OCI-LY1 (cell line): ENCODE measurements around the gene PNN.

Experiments
- H2AFZ ChIP-seq: fragments of 200-600 bp; sonication (generic), shearing (Covaris generic); 2 replicates; pipeline ENCODE4 v1.6.0; 2014; ENCODE audit warnings: antibody characterized with exemption, mild to moderate bottlenecking, low read length
- H3F3A ChIP-seq: fragments of 200-600 bp; sonication (generic), shearing (Covaris generic); 2 replicates; pipeline ENCODE4 v1.6.0; 2014; ENCODE audit warnings: mild to moderate bottlenecking, antibody characterized with exemption, low read length, moderate library complexity; ENCODE audit not compliant: insufficient read depth
- H3K27ac ChIP-seq: fragments of 200-600 bp; sonication (generic); 2 replicates; pipeline ENCODE4 v1.5.1; 2014; ENCODE audit warnings: low read length, mixed run types, mild to moderate bottlenecking, low read depth; ENCODE audit not compliant: poor library complexity, severe bottlenecking
- H3K27me3 ChIP-seq: fragments of 200-600 bp; sonication (generic); 2 replicates; pipeline ENCODE4 v1.6.0; 2014; ENCODE audit warnings: antibody characterized with exemption, mild to moderate bottlenecking, low read length, moderate library complexity; ENCODE audit not compliant: insufficient read depth
- H3K36me3 ChIP-seq: fragments of 200-600 bp; sonication (generic); 2 replicates; pipeline ENCODE4 v1.6.1; 2014; ENCODE audit warnings: mild to moderate bottlenecking, antibody characterized with exemption, low read length, moderate library complexity, mixed read lengths; ENCODE audit not compliant: insufficient read depth
- H3K4me1 ChIP-seq: fragments of 200-600 bp; sonication (generic); 2 replicates; pipeline ENCODE4 v1.5.1; 2014; ENCODE audit warnings: mild to moderate bottlenecking, low read length, moderate library complexity; ENCODE audit not compliant: insufficient read depth, severe bottlenecking
- H3K4me2 ChIP-seq: fragments of 200-600 bp; sonication (generic), shearing (Covaris generic); 2 replicates; pipeline ENCODE4 v1.6.1; 2014; ENCODE audit warnings: low read length
- H3K4me3 ChIP-seq: fragments of 200-600 bp; sonication (generic); 2 replicates; pipeline ENCODE4 v1.5.1; 2014; ENCODE audit warnings: low read length, low read depth, mild to moderate bottlenecking, mixed read lengths; ENCODE audit not compliant: poor library complexity, severe bottlenecking
- H3K79me2 ChIP-seq: fragments of 200-600 bp; shearing (Covaris generic); 2 replicates; pipeline ENCODE4 v1.6.1; 2016; ENCODE audit warnings: mixed run types, low read length, mixed read lengths; ENCODE audit not compliant: insufficient read depth
- H3K9ac ChIP-seq: fragments of 200-600 bp; sonication (generic), shearing (Covaris generic); 2 replicates; pipeline ENCODE4 v1.6.1; 2014; ENCODE audit warnings: mild to moderate bottlenecking, low read length, mixed read lengths
- H3K9me2 ChIP-seq: fragments of 200-600 bp; sonication (generic), shearing (Covaris generic); 2 replicates; pipeline ENCODE4 v1.6.1; 2014; ENCODE audit warnings: low read depth, mild to moderate bottlenecking, low read length, mixed read lengths
- H3K9me3 ChIP-seq: fragments of 200-600 bp; shearing (Covaris generic); 2 replicates; pipeline ENCODE4 v1.6.1; 2014; ENCODE audit warnings: low read length, mixed read lengths
- H4K20me1 ChIP-seq: fragments of 200-600 bp; sonication (generic), shearing (Covaris generic); 2 replicates; pipeline ENCODE4 v1.6.0; 2016; ENCODE audit warnings: mild to moderate bottlenecking, low read length; ENCODE audit not compliant: insufficient read depth
- EZH2 ChIP-seq: fragments of 200-600 bp; sonication (generic), shearing (Covaris generic); IDR thresholded peaks from 2 replicates; pipeline ENCODE4 v1.8.0; 2017; ENCODE audit warnings: borderline replicate concordance, mixed run types, mild to moderate bottlenecking, antibody characterized with exemption, low read length, moderate library complexity, mixed read lengths
- TF ChIP-seq, protein P1 (sequence below): fragments of 200-600 bp; sonication (generic), shearing (Covaris generic); IDR thresholded peaks from 2 replicates; pipeline ENCODE4 v1.5.1; 2017; ENCODE audit warnings: mild to moderate bottlenecking, antibody characterized with exemption, low read length, moderate library complexity, mixed read lengths

The PNN gene

DNA sequence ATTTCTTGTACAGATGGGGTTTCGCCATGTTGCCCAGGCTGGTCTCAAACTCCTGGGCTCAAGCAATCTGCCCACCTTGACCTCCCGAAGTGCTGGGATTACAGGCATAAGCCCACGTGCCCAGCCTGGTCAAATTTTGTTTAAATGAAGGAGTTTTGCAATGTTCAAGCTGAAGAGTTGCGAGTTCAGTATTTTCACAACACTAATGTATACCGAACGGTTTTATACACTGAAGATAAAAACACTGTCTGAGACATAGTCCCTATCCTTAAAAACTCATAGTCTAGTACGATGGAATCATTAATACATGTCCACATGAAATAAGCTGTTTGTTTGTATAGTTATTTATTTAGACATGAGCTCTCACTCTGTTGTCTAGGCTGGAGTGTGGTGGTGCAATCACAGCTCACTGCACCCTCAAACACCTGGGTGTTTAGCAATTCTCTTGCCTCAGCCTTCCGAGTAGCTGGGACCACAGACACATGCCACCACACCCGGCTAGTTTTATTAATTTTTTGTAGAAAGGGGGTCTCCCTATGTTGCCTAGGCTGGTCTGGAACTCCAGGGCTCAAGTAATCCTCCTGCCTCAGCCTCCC, 20.4 kb upstream of the PNN start:
- Histone ChIP-seq H3K79me2 (no peaks in the 10 kb centered on the region), H2AFZ (no peak overlapping the region), H3K27ac (no peak overlapping the region), H3K4me1 (no peaks in the 10 kb centered on the region), H3K9ac (no peak overlapping the region), H3F3A (no peaks in the 10 kb centered on the region), H3K27me3 (no peaks in the 10 kb centered on the region), H3K4me3 (no peak overlapping the region), H3K9me3 (no peaks in the 10 kb centered on the region), H3K4me2 (no peak overlapping the region), H3K36me3 (peaks cover 61% of the 10 kb centered on the region), H4K20me1 (no peaks in the 10 kb centered on the region), H3K9me2 (no peaks in the 10 kb centered on the region)
- no peak for TF ChIP-seq EZH2
- TF ChIP-seq, protein P1, sequence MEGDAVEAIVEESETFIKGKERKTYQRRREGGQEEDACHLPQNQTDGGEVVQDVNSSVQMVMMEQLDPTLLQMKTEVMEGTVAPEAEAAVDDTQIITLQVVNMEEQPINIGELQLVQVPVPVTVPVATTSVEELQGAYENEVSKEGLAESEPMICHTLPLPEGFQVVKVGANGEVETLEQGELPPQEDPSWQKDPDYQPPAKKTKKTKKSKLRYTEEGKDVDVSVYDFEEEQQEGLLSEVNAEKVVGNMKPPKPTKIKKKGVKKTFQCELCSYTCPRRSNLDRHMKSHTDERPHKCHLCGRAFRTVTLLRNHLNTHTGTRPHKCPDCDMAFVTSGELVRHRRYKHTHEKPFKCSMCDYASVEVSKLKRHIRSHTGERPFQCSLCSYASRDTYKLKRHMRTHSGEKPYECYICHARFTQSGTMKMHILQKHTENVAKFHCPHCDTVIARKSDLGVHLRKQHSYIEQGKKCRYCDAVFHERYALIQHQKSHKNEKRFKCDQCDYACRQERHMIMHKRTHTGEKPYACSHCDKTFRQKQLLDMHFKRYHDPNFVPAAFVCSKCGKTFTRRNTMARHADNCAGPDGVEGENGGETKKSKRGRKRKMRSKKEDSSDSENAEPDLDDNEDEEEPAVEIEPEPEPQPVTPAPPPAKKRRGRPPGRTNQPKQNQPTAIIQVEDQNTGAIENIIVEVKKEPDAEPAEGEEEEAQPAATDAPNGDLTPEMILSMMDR: no peak

- H3K79me2 ChIP-seq: no peaks in the 10 kb centered on the region; the same call in 1 of the 2 replicates
- no peaks in the 10 kb centered on the region for H3K4me1 ChIP-seq
- no peaks in the 10 kb centered on the region for H3K27me3 ChIP-seq
- H3K27ac ChIP-seq: no peak overlapping the region
- no peaks in the 10 kb centered on the region for H3K9me3 ChIP-seq
- H3K36me3 ChIP-seq: peaks cover 66% of the 10 kb centered on the region
- no peak overlapping the region for H3K4me2 ChIP-seq
- TF ChIP-seq EZH2: no peak
- TF ChIP-seq, protein P1: no peak
- no peak overlapping the region for H2AFZ ChIP-seq
- H3K4me3 ChIP-seq: no peak overlapping the region
- H4K20me1 ChIP-seq: no peaks in the 10 kb centered on the region
- H3K9me2 ChIP-seq: no peaks in the 10 kb centered on the region
- H3K9ac ChIP-seq: no peak overlapping the region
- no peaks in the 10 kb centered on the region for H3F3A ChIP-seq
Observed at GRCh38 chr14:39157491-39157890, 17.6 kb upstream of the PNN start.

DNA sequence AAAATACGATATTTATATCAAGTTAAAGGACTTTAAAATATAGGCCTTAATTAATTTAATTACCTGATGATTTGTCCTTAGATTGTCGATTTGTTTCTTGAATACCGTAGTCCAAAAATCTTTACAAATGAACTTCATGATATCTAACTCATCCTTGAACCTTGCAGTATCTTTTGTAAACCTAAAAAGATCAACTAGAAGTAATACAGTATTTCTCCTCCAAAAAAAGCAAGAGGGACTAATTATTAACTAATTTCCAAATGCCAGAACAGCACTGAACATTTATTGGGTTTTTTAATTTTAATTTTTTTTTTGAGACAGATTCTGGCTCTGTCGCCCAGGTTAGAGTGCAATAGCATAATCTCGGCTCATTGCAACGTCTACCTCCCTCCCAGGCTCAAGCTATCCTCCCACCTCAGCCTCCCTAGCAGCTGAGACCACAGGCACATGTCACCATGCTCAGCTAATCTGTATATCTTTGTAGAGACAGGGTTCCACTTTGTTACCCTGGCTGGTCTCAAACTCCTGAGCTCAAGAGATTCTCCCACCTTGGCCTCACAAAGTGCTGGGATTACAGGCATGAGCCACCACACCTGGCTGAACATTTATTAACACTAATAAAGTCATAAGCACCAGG, 16.7 kb upstream of the PNN start:
- Histone ChIP-seq H3K4me1 (no peaks in the 10 kb centered on the region), H3F3A (no peaks in the 10 kb centered on the region), H2AFZ (no peak overlapping the region), H3K27ac (no peak overlapping the region), H4K20me1 (no peaks in the 10 kb centered on the region), H3K27me3 (no peaks in the 10 kb centered on the region), H3K36me3 (peaks cover 63% of the 10 kb centered on the region), H3K9me3 (no peaks in the 10 kb centered on the region), H3K4me3 (no peak overlapping the region), H3K9me2 (no peaks in the 10 kb centered on the region), H3K79me2 (no peaks in the 10 kb centered on the region; the same call in 1 of the 2 replicates), H3K9ac (no peak overlapping the region), H3K4me2 (no peak overlapping the region)
- TF ChIP-seq, protein P1: no peak
- TF ChIP-seq EZH2: no peak
